Dermis microvascular lymphatic vessel endothelial cell (primary cell): Measurements from ENCODE around the gene CSRP1. TPM values are rescaled to one million over a fixed set of nuclear protein-coding genes. Genes with fewer than 3 reads are reported as not detected.
"Not testable (repeated sequence)": the region's sequence is repeated elsewhere in the genome, so short reads cannot be mapped to it uniquely, and the experiment has no call there.

Experiments
- DNase-seq, 2 donors: peaks; one replicate each; pipeline versions ENCODE4 v3.0.0 to v3.0.0-alpha.2; 2010; ENCODE audit warnings: low read depth in 2 of 2
- total RNA-seq: library from RNA; depleted of rRNA; stranded (reverse); fragments of >200 nt; gene quantifications from 2 replicates; pipeline ENCODE4 v1.2.1, GENCODE V29; 2014

The CSRP1 gene
- total RNA-seq: 88.6 and 119 TPM in 2 replicates

GRCh38 chr1:201506557-201507359, at the start of gene CSRP1:
TSS of gene CSRP1 (minus strand) at chr1:201507123. CDS start at chr1:201496303, 10,820 bp downstream.
- DNase-seq: peak; percentile 59 to 83

GRCh38 chr1:201555593-201555945, 48.6 kb upstream of the CSRP1 start:
- DNase-seq: peak; percentile 42 to 85

- DNase-seq: no peak
Measured at GRCh38 chr1:201554789-201555592, 48.1 kb upstream of the CSRP1 start.

GRCh38 chr1:201554190-201554600, 47.3 kb upstream of the CSRP1 start:
- no peak for DNase-seq

- DNase-seq: no peak
Measured at GRCh38 chr1:201553496-201554189, 46.7 kb upstream of the CSRP1 start.

- DNase-seq: no peak
Measured at GRCh38 chr1:201552941-201553351, 46.0 kb upstream of the CSRP1 start.

GRCh38 chr1:201551877-201552731, 45.2 kb upstream of the CSRP1 start:
- peak in 1 of 2 donors; percentile 70 for DNase-seq

GRCh38 chr1:201551096-201551495, 44.2 kb upstream of the CSRP1 start:
- no peak for DNase-seq

- DNase-seq: not testable (repeated sequence)
Measured at GRCh38 chr1:201549522-201549921, 42.6 kb upstream of the CSRP1 start.

GRCh38 chr1:201545851-201546492, 39.0 kb upstream of the CSRP1 start:
- no peak for DNase-seq

GRCh38 chr1:201544710-201545109, 37.8 kb upstream of the CSRP1 start:
- DNase-seq: no peak

GRCh38 chr1:201543871-201544642, 37.1 kb upstream of the CSRP1 start:
- no peak for DNase-seq

- peak in 1 of 2 donors; percentile 63 for DNase-seq
Measured at GRCh38 chr1:201542309-201543035, 35.5 kb upstream of the CSRP1 start.

GRCh38 chr1:201540846-201541735, 34.2 kb upstream of the CSRP1 start:
- DNase-seq: no peak

- peak; percentile 63 to 93 for DNase-seq
Measured at GRCh38 chr1:201539561-201540431, 32.9 kb upstream of the CSRP1 start.

GRCh38 chr1:201538612-201539551, 32.0 kb upstream of the CSRP1 start, which contains the start of gene NAV1:
TSS of gene NAV1 (plus strand) at chr1:201539127. CDS start at chr1:201622885, 83,758 bp downstream.
- peak in 1 of 2 donors; percentile 79 for DNase-seq
